DMS79 (cell line): Measurements from ENCODE around the gene OAT.

Source experiments
- DNase-seq: peaks from one replicate; lab custom pipeline; 2025; lab: John Stamatoyannopoulos, UW

OAT gene

GRCh38 chr10:124353091-124353815 is 65.5 kb downstream of the OAT start:
- no peak for DNase-seq

GRCh38 chr10:124351481-124352220 is 67.1 kb downstream of the OAT start:
- DNase-seq = no peak

- DNase-seq = no peak
Measured at GRCh38 chr10:124350806-124351205, 67.9 kb downstream of the OAT start.

- no peak for DNase-seq
Measured at GRCh38 chr10:124349996-124350280, 68.8 kb downstream of the OAT start.

GRCh38 chr10:124349231-124349995 is 69.3 kb downstream of the OAT start:
- no peak for DNase-seq

GRCh38 chr10:124348801-124349200 is 69.9 kb downstream of the OAT start:
- no peak for DNase-seq

- no peak for DNase-seq
Measured at GRCh38 chr10:124347956-124348355, 70.8 kb downstream of the OAT start.
